Heart right ventricle (tissue), 16 donors: ENCODE data around the gene CLK4. TPM values are rescaled to one million over a fixed set of nuclear protein-coding genes. Genes with fewer than 3 reads are reported as not detected.

Experiments used
- ATAC-seq, 8 donors: fragments of 200-7000 bp; cut with Tn5 transposase; one replicate each; pipeline ENCODE4 v1.9.1; 2020; ENCODE audit warnings: mild to moderate bottlenecking in 8 of 8, moderate library complexity in 8 of 8, moderate number of reproducible peaks in 1 of 8
- DNase-seq, 2 donors: peaks; one replicate each; pipeline ENCODE4 v3.0.0-alpha.2; 2020
- H3K27ac ChIP-seq, 10 donors: fragments of 200-600 bp; sonication (generic) in 2 of 10; one replicate each; pipeline versions ENCODE4 v1.5.0 to v1.8.0; 2020 to 2022; ENCODE audit warnings: mild to moderate bottlenecking in 3 of 10
- H3K27me3 ChIP-seq, 7 donors: fragments of 200-600 bp; one replicate each; pipeline ENCODE4 v1.8.0; 2021 to 2022; ENCODE audit warnings: mild to moderate bottlenecking in 2 of 7
- H3K36me3 ChIP-seq, 9 donors: fragments of 200-600 bp; sonication (generic) in 1 of 9; one replicate each; pipeline versions ENCODE4 v1.5.0 to v1.8.0; 2020 to 2022; ENCODE audit warnings: mild to moderate bottlenecking in 2 of 9
- H3K4me1 ChIP-seq, 9 donors: fragments of 200-600 bp; sonication (generic) in 1 of 9; one replicate each; pipeline versions ENCODE4 v1.5.0 to v1.8.0; 2020 to 2022; ENCODE audit warnings: mild to moderate bottlenecking in 4 of 9
- H3K4me3 ChIP-seq, 10 donors: fragments of 200-600 bp; sonication (generic) in 2 of 10; one replicate each; pipeline versions ENCODE4 v1.5.0 to v1.8.0; 2020 to 2022; ENCODE audit warnings: mild to moderate bottlenecking in 7 of 10, moderate library complexity in 2 of 10
- H3K9me3 ChIP-seq, 11 donors: fragments of 200-600 bp in 10 of 11; sonication (generic) in 2 of 11; one replicate each; pipeline versions ENCODE4 v1.5.0 to v1.8.0; 2013 to 2022; ENCODE audit warnings: mild to moderate bottlenecking in 2 of 11, control low read depth in 1 of 11, moderate library complexity in 1 of 11
- WGBS, 2 donors: extraction: QIAGEN DNeasy Blood & Tissue Kit; methylation state at CpG; one replicate each; pipeline ENCODE4 v1.1.7; 2013; ENCODE audit warnings: inconsistent platforms in 1 of 2; 5-methylcytosine and 5-hydroxymethylcytosine counted together
- intact Hi-C, 10 donors: fragments of 100-400 bp; cut with DNase I; formaldehyde crosslinking; loops; one replicate each; pipeline versions ENCODE4 v1.11.1 to v1.14.2; 2022
- polyA plus RNA-seq, 2 donors: library from polyadenylated mRNA; stranded (reverse); fragments of 200-250 nt; gene quantifications; one replicate each; pipeline ENCODE4 v1.2.3, GENCODE V29; 2013
- total RNA-seq, 10 donors: library from RNA; stranded (reverse); fragmentation: NEBNext Ultra II Directional in 3 of 10; extraction: Animal tissue kit (Norgen Biotek cat#: 25700) in 3 of 10; gene quantifications; one replicate each; pipeline versions ENCODE4 v1.2.1 to v1.2.4, GENCODE V29; 2021 to 2023
- TF ChIP-seq, protein P1 (sequence below), 9 donors: fragments of 200-600 bp; sonication (generic) in 2 of 9; IDR thresholded peaks; one replicate each; pipeline versions ENCODE4 v1.5.0 to v1.8.0; 2021 to 2022; ENCODE audit warnings: antibody characterized with exemption in 9 of 9, mild to moderate bottlenecking in 5 of 9, moderate library complexity in 1 of 9
- donor health status: Arrhythmogenic right ventricular cardiomyopathy.
- donor health status: ischemic (EF 13 %, LVEDD 7.1; RV severe dilation, severe dysfunction).
- donor health status: healthy with polysubstance abuse.
- donor health status: DM: no; HTN: yes; CAD: no.
- donor health status: DM: no; HTN: no; CAD: no.
- donor health status: ischemic (EF 25% LVEDD 6.9; RV normal size, moderate dysfunction).
- donor health status: ischemic (EF 25% LVEDD 5.7; RV mildly dilated, moderate dysfunction).
- donor health status: healthy.
- donor health status: DM: yes; HTN: yes; CAD: no.
- donor health status: Ischemic cardiomyopathy.
- donor health status: ischemic (EF 35%, LVEDD 5.7; RV mildly dilated, moderate dysfunction).
- donor health status: nonischemic (EF 11% LVEDD 7.7; RV severe dilation, severe dysfunction).
- donor health status: DM: yes; HTN: yes; CAD: no.
- donor health status: PGD.
- donor health status: ischemic (EF 29% LVEDD 5.4; RV normal size, mild dysfunction).
- donor health status: nonischemic (EF 23%, LVEDD 6.1; RV moderate dilation, normal function).

CLK4 gene
- total and polyA plus RNA-seq, 12 donors, result 6.0 to 67.0 (median 15.5) TPM

DNA sequence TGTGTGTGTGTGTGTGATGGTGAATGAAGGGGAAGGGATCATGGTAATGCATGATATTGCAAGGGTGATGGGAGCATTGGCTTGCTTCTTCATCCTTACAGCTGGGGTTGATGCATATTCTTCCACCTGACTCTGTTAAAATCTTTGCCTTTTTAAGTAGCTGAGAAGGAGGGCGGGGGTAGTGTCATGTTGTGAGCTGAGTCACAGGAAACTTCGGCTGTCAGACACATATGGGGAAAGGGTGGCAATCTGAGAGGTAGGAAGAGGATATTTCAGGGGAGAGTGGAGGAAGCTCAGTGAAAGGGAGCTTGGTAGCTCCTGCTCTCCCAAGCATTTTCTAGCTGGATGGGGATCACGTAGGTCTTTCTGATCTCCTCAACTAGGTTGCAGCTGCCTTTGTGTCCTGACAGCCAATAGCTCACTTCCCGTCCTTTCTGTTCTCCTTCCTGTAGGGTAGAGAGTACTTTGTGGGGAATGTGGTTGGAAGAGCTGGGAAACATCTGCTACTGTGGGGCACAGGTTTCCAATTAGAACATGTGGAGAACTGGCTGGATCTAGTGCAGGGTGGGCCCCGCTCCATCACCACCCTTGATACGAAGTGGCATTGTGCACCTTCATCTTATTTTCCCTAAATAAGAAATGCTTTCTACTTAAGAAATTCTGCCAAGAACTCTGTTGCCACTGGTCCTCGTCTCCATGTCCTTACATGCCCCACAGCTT is 18.1 kb upstream of the CLK4 start:
- no peaks in the 10 kb centered on the region for H3K27me3 ChIP-seq
- DNase-seq (no peak), ATAC-seq (no peak)
- intact Hi-C loops, result no loop called here
- peaks cover 0 to 18% (median 0%) of the 10 kb centered on the region in 11 donors for H3K9me3 ChIP-seq
- no peaks in the 10 kb centered on the region for H3K36me3 ChIP-seq
- H3K4me3 ChIP-seq, result no peak overlapping the region
- TF ChIP-seq, protein P1, sequence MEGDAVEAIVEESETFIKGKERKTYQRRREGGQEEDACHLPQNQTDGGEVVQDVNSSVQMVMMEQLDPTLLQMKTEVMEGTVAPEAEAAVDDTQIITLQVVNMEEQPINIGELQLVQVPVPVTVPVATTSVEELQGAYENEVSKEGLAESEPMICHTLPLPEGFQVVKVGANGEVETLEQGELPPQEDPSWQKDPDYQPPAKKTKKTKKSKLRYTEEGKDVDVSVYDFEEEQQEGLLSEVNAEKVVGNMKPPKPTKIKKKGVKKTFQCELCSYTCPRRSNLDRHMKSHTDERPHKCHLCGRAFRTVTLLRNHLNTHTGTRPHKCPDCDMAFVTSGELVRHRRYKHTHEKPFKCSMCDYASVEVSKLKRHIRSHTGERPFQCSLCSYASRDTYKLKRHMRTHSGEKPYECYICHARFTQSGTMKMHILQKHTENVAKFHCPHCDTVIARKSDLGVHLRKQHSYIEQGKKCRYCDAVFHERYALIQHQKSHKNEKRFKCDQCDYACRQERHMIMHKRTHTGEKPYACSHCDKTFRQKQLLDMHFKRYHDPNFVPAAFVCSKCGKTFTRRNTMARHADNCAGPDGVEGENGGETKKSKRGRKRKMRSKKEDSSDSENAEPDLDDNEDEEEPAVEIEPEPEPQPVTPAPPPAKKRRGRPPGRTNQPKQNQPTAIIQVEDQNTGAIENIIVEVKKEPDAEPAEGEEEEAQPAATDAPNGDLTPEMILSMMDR (IDR thresholded peaks at IDR 0.05), result no peak
- H3K27ac ChIP-seq, result no peak overlapping the region
- WGBS, 2 donors, result 69 to 70% methylated on average over 7 of the region's 7 CpGs
- H3K4me1 ChIP-seq, result no peaks in the 10 kb centered on the region

DNA sequence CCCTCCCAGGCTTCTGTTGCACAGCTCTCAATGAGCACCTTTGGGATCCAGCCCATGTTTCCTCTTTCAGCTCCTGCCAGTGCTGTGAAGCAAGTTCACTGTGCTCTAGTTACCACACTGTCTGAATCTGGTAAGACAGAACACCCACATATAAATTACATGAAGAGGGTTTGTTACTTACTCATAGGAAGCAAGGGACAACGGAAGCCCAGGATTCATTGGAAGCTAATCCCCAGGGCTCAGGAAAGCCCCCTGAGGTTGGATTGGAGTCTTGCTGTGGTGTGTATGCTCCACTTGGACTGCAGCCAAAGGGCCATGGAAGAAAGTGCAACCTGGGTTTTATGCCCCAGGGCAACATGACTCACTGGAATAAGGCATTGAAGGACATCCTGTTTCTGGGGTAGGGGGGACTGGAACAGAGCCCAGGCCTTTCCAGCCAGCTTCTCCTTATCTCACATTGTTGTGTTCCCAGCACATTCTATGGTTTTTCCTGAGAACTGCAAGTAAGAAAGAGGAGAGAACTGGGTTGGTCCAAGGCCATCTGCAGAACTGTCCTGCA is 15.6 kb upstream of the CLK4 start:
- Histone ChIP-seq H3K36me3 (no peaks in the 10 kb centered on the region), H3K9me3 (peaks cover 0 to 15% (median 0%) of the 10 kb centered on the region in 11 donors), H3K4me1 (no peaks in the 10 kb centered on the region), H3K27ac (peak overlapping the region in 1 of 10 donors; percentile 26), H3K4me3 (no peak overlapping the region), H3K27me3 (no peaks in the 10 kb centered on the region)
- DNase-seq, result no peak
- no peak for ATAC-seq
- TF ChIP-seq, protein P1 (IDR thresholded peaks at IDR 0.05), result no peak
- WGBS, 2 donors, result 37 to 70% methylated on average over 1 of the region's 1 CpG
- intact Hi-C loops, result no loop called here

DNA sequence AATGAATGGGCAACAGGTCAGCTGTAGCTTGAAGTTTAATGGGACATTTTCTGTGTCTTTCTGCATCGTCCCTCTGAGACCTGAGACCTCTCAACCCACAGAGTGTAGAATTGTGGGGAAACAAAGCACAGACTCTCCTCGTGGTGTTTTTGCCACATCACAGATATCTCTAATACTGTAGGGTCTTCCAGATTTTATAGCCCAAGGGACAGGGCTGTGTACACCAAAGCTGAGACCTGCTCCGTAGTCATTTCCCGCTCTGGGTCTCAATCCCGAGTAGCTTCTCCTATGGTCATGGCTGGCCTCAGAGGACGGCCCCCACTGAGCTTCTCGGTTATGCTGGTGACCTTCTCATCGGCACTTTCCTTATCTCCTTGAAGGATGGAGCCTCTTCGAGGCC is 14.9 kb upstream of the CLK4 start:
- Histone ChIP-seq H3K27ac (peak overlapping the region in 1 of 10 donors; percentile 26), H3K36me3 (no peaks in the 10 kb centered on the region), H3K4me1 (no peaks in the 10 kb centered on the region), H3K4me3 (no peak overlapping the region), H3K27me3 (no peaks in the 10 kb centered on the region), H3K9me3 (peaks cover 0 to 15% (median 0%) of the 10 kb centered on the region in 11 donors)
- 67 to 69% methylated on average over 9 of the region's 9 CpGs for WGBS, 2 donors
- TF ChIP-seq, protein P1 (IDR thresholded peaks at IDR 0.05), result no peak
- intact Hi-C loops, result no loop called here
- ATAC-seq (no peak), DNase-seq (no peak)

DNA sequence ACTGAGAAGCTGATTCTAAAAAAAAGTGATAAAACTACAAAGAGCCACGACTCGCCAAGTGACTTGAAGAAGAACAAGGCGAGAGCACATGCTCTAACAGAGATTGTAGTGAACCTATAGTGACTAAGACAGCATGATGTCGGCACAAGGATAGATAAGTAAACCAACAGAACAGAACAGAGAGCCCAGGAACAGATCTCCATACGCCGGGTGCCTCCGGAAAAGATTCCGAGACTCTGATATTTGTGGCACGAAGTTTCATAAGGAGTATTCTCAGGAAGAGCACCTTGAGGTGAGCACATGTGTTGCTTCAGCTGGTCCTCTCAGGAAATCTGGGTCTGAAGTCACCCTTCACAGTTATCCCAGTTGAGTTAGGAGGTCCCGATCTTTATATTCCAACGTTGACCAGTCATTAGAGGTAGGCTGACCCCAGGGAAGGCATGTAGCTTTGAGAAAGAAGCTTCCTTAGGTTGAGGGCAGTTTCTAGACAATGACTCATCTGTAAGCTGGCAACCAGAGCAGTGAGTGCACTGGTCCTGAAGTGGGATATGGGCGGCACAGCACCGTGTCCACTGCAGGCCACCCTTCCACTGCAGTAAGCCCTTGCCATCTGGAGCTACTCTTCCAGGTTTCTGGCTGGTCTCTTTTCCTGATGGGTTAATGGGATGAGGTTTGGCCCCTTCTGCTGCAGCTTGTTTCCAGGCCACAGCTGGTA is 13.6 kb upstream of the CLK4 start:
- ATAC-seq, result no peak
- intact Hi-C loops, result no loop called here
- WGBS, 2 donors, result 85 to 87% methylated on average over 13 of the region's 13 CpGs

More for the DNA sequence above, 13.6 kb upstream of the CLK4 start:
- no peak overlapping the region for H3K27ac ChIP-seq
- TF ChIP-seq, protein P1 (IDR thresholded peaks at IDR 0.05), result no peak
- H3K4me3 ChIP-seq, result no peak overlapping the region
- no peaks in the 10 kb centered on the region for H3K36me3 ChIP-seq
- DNase-seq, result no peak
- H3K27me3 ChIP-seq, result no peaks in the 10 kb centered on the region
- H3K9me3 ChIP-seq, result peaks cover 0 to 15% (median 0%) of the 10 kb centered on the region in 11 donors
- no peaks in the 10 kb centered on the region for H3K4me1 ChIP-seq
